Measurements from ENCODE around the gene CMAS.

DNA sequence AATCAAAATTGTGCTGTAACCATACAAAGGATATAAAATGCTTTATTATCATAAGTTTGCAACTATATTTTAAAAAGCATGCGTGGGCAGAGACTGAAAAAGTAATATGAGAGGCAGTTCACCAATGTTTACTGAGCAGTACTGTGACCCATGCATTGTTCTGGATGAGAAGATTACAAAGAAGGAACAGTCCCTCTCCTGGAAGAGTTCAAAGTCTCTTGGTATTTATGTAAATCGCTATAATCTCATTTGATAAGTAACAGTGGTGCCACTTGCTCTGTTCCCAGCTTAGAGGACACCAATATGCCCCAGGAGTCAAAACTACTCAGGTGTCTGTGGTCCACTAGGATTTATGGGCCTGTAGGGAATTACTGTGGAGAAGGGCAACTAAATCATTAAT is 2.1 kb upstream of the CMAS start:
- TF ChIP-seq, protein P1, sequence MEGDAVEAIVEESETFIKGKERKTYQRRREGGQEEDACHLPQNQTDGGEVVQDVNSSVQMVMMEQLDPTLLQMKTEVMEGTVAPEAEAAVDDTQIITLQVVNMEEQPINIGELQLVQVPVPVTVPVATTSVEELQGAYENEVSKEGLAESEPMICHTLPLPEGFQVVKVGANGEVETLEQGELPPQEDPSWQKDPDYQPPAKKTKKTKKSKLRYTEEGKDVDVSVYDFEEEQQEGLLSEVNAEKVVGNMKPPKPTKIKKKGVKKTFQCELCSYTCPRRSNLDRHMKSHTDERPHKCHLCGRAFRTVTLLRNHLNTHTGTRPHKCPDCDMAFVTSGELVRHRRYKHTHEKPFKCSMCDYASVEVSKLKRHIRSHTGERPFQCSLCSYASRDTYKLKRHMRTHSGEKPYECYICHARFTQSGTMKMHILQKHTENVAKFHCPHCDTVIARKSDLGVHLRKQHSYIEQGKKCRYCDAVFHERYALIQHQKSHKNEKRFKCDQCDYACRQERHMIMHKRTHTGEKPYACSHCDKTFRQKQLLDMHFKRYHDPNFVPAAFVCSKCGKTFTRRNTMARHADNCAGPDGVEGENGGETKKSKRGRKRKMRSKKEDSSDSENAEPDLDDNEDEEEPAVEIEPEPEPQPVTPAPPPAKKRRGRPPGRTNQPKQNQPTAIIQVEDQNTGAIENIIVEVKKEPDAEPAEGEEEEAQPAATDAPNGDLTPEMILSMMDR (IDR thresholded peaks at IDR 0.05) = no peak
- TF ChIP-seq POLR2A (IDR thresholded peaks at IDR 0.05) = no peak
